HCT116 (cell line): ENCODE results near the gene PHF21A.

Experiments used
- EZH2 ChIP-seq: fragments of 200-600 bp; sonication (generic); IDR thresholded peaks from 2 replicates; pipeline ENCODE4 v1.6.1; 2017; ENCODE audit warnings: antibody characterized with exemption, mixed run types
- EZH2phosphoT487 ChIP-seq: fragments of 200-600 bp; IDR thresholded peaks from 2 replicates; pipeline ENCODE4 v1.6.1; 2018; ENCODE audit warnings: antibody characterized with exemption, borderline replicate concordance
- FOSL1 ChIP-seq: IDR thresholded peaks from 2 replicates; pipeline ENCODE4 v1.6.1; 2012; ENCODE audit warnings: low read depth
- POLR2A ChIP-seq: IDR thresholded peaks from 2 replicates; pipeline ENCODE4 v1.7.0; 2011; ENCODE audit warnings: borderline replicate concordance; ENCODE audit not compliant: insufficient read depth, insufficient read length; ENCODE audit errors: extremely low read depth
- RAD21 ChIP-seq: IDR thresholded peaks from 2 replicates; pipeline ENCODE4 v1.6.1; 2012; ENCODE audit warnings: low read depth, mild to moderate bottlenecking
- SP1 ChIP-seq: IDR thresholded peaks from 2 replicates; pipeline ENCODE4 v1.6.1; 2012; ENCODE audit warnings: low read depth
- SRF ChIP-seq: IDR thresholded peaks from 2 replicates; pipeline ENCODE4 v1.6.1; 2012; ENCODE audit warnings: low read depth
- YY1 ChIP-seq: IDR thresholded peaks from 2 replicates; pipeline ENCODE4 v1.6.1; 2011; ENCODE audit warnings: low read length, low read depth, moderate library complexity, mild to moderate bottlenecking; ENCODE audit not compliant: insufficient replicate concordance; ENCODE audit errors: extremely low read depth
- ZFX ChIP-seq: fragments of 450-650 bp; IDR thresholded peaks from 2 replicates; pipeline ENCODE4 v1.6.1; 2017
- TF ChIP-seq, protein P1 (sequence below), 3 experiments: fragments of 200-600 bp in 1 of 3; sonication (generic) in 1 of 3; IDR thresholded peaks in 2 of 3; conservative IDR thresholded peaks in 1 of 3; 2 replicates each; pipeline ENCODE4 v1.5.1; 2012 to 2017; ENCODE audit warnings: low read depth in 2 of 3, low read length in 2 of 3, antibody characterized with exemption in 1 of 3, borderline replicate concordance in 1 of 3, control low read depth in 1 of 3, mild to moderate bottlenecking in 1 of 3, mixed read lengths in 1 of 3, mixed run types in 1 of 3, moderate library complexity in 1 of 3; ENCODE audit not compliant: insufficient read depth in 1 of 3
- TF ChIP-seq, protein P2 (sequence below): IDR thresholded peaks from 2 replicates; pipeline ENCODE4 v1.6.1; 2012; ENCODE audit warnings: low read depth

DNA sequence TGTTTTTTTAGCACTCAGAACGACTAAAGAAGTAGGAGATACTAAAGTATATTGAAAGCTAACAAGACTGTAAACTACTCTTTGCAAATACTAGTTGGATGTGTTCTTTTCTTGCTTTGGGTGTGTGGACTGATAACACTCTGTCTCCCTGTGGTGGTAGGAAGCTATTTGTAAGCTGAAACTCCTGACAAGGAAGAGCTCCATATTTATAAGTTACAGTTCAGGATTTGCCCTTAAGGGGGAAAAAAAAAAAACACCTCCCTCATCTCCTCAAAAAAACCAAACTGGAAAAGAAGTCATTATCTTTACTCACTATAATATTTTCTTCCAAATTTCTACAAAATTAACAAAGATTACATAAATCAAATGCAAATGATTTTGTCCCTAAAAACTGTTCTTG is 103.9 kb downstream of the PHF21A start:
- TF ChIP-seq SP1 (no peak), EZH2 (no peak), SRF (no peak), EZH2phosphoT487 (no peak), ZFX (no peak), POLR2A (no peak), RAD21 (no peak), FOSL1 (no peak), YY1 (no peak)
- TF ChIP-seq, protein P1, sequence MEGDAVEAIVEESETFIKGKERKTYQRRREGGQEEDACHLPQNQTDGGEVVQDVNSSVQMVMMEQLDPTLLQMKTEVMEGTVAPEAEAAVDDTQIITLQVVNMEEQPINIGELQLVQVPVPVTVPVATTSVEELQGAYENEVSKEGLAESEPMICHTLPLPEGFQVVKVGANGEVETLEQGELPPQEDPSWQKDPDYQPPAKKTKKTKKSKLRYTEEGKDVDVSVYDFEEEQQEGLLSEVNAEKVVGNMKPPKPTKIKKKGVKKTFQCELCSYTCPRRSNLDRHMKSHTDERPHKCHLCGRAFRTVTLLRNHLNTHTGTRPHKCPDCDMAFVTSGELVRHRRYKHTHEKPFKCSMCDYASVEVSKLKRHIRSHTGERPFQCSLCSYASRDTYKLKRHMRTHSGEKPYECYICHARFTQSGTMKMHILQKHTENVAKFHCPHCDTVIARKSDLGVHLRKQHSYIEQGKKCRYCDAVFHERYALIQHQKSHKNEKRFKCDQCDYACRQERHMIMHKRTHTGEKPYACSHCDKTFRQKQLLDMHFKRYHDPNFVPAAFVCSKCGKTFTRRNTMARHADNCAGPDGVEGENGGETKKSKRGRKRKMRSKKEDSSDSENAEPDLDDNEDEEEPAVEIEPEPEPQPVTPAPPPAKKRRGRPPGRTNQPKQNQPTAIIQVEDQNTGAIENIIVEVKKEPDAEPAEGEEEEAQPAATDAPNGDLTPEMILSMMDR (IDR thresholded peaks at IDR 0.05 in 2 of 3, conservative IDR thresholded peaks at IDR 0.05 in 1 of 3; ENCODE audit: borderline replicate concordance in 1 of 3, insufficient read depth in 1 of 3, low read depth in 2 of 3, low read length in 2 of 3), result no peak
- TF ChIP-seq, protein P2, sequence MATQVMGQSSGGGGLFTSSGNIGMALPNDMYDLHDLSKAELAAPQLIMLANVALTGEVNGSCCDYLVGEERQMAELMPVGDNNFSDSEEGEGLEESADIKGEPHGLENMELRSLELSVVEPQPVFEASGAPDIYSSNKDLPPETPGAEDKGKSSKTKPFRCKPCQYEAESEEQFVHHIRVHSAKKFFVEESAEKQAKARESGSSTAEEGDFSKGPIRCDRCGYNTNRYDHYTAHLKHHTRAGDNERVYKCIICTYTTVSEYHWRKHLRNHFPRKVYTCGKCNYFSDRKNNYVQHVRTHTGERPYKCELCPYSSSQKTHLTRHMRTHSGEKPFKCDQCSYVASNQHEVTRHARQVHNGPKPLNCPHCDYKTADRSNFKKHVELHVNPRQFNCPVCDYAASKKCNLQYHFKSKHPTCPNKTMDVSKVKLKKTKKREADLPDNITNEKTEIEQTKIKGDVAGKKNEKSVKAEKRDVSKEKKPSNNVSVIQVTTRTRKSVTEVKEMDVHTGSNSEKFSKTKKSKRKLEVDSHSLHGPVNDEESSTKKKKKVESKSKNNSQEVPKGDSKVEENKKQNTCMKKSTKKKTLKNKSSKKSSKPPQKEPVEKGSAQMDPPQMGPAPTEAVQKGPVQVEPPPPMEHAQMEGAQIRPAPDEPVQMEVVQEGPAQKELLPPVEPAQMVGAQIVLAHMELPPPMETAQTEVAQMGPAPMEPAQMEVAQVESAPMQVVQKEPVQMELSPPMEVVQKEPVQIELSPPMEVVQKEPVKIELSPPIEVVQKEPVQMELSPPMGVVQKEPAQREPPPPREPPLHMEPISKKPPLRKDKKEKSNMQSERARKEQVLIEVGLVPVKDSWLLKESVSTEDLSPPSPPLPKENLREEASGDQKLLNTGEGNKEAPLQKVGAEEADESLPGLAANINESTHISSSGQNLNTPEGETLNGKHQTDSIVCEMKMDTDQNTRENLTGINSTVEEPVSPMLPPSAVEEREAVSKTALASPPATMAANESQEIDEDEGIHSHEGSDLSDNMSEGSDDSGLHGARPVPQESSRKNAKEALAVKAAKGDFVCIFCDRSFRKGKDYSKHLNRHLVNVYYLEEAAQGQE, result no peak
